ENCODE results near the gene DNAI1. TPM values are rescaled to one million over a fixed set of nuclear protein-coding genes. Genes with fewer than 3 reads are reported as not detected.
"Not testable (repeated sequence)": the region's sequence is repeated elsewhere in the genome, so short reads cannot be mapped to it uniquely, and the experiment has no call there.

DNAI1 gene
- total RNA-seq, 1 experiment from 2014 or later: not detected

DNA sequence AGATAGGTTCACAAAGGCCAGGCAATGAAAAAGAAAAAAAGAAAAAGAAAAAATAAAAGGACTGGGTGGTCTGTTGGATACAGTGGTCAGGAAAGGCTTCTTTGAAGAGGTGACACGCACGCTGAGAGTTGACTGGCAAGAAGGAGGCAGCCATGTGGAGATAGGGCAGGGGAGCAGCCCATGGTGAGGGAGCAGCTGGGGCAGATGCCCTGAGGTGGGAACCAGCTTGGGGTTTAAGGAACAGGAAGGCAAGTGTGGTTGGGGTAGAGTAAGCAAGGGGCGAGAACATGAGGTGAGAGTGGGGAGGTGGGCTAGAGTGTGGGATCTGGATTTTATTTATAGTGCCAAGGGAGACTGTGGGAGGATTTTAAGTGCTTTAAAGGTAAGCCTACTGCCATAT, 57.4 kb downstream of the DNAI1 start:
- no peak for DNase-seq

DNA sequence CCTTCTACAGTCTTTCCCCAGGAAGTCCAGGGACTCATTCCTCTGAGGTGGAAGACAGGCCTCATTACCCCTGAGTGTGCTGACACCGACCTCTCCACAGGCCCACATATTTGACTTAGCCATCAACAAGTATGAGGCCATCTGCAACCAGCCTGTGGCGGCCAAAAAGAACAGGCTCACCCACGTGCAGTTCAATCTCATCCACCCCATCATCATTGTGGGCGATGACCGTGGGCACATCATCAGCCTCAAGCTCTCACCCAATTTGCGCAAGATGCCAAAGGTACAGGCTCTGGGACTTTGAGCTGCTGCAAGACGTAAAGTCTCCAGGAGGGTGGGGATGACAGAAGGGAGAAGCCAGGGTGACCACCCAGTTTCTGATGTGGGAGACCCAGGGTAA, 58.6 kb downstream of the DNAI1 start:
- H3K4me3 ChIP-seq: no peak overlapping the region
- no peak for DNase-seq
- no peaks in the 10 kb centered on the region for H3K9me3 ChIP-seq
- no peaks in the 10 kb centered on the region for H3K27me3 ChIP-seq
- H3K36me3 ChIP-seq: no peaks in the 10 kb centered on the region

More for the DNA sequence above, 57.4 kb downstream of the DNAI1 start:
- H3K36me3 ChIP-seq: no peaks in the 10 kb centered on the region
- H3K9me3 ChIP-seq: no peaks in the 10 kb centered on the region
- no peak overlapping the region for H3K4me3 ChIP-seq
- H3K27me3 ChIP-seq: no peaks in the 10 kb centered on the region

DNA sequence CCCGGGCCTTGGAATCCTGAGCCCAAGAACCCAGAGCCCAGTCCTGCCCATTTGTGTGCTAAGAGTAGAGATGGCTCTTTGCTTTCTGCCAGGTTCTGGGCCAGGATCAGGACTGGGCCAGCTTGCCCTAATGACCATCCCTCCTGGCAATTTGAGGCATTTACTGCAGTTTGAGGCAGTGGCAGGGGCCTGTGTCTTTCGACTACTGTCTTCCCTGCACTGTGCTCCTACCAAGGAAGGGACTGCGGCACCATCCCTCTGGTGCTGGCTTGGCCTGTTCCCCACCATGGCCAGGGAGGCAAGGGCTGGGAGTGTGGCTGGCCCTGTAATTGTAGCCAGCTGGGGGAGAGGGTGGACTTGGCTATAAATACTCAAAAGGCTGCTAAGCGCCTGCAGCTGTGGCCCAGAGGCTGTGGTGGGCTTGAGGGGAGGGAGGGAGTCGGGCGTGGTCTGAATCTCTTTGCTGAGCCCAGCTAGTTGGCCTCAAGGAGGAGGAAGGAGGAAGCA, 59.6 kb downstream of the DNAI1 start:
- no peak for DNase-seq
- Histone ChIP-seq H3K4me3 (no peak overlapping the region), H3K9me3 (no peaks in the 10 kb centered on the region), H3K27me3 (no peaks in the 10 kb centered on the region), H3K36me3 (no peaks in the 10 kb centered on the region)

DNA sequence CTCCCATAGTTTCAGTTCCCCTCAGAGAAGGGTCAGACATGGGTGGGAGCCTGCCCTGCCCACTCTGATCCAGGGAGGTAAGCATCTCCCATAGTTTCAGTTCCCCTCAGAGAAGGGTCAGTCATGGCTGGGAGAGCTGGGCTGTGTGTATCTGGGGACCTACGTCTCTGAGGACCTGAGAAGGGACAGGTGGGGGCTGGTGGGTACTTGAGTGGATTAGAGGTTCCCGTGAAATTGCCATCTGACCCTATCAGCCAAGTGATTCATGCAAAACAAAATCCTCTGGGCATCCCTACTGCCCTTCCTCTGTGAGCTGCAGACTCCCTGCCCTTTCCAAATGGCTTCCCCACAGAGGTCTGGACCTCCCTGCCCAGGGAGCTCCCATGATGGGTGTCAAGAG, 60.3 kb downstream of the DNAI1 start:
- no peak for DNase-seq
- H3K4me3 ChIP-seq: no peak overlapping the region
- no peaks in the 10 kb centered on the region for H3K27me3 ChIP-seq
- H3K36me3 ChIP-seq: no peaks in the 10 kb centered on the region
- H3K9me3 ChIP-seq: no peaks in the 10 kb centered on the region

DNA sequence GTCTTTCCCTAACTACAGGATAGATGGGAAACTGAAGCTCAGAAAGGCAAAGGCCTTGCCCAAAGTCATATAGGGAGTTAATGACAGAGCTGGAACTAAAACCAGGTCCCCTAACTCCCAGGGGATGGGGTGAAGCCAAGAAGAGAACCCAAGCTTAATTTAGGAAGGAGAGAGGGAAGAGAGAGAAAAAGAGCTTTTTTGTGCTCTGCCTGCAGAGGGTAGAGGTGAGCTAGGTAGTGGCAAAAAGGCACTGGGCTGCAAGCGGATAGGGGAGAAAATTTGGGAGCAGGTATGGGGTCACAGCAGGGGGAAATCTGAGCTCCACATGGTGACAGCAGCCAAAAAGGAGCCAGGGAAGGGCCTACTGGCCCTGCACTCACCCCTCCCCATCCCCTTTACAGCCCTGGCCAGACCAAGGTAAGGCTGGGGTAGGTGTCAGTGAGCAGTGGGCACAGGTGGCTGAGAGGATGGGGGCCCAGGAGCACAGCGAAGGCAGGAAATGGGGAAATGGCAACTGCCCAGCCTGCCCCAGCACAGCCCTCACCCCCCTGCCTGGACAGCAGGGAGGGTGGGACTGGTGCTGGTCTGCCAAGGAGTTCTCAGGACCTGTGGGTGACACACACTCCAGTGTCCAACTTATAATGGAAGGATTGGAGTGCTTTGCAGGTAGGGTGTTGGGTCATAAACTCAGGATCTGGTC, 60.9 kb downstream of the DNAI1 start:
- no peak for DNase-seq
- Histone ChIP-seq H3K36me3 (no peaks in the 10 kb centered on the region), H3K9me3 (no peaks in the 10 kb centered on the region), H3K27me3 (no peaks in the 10 kb centered on the region), H3K4me3 (no peak overlapping the region)

DNA sequence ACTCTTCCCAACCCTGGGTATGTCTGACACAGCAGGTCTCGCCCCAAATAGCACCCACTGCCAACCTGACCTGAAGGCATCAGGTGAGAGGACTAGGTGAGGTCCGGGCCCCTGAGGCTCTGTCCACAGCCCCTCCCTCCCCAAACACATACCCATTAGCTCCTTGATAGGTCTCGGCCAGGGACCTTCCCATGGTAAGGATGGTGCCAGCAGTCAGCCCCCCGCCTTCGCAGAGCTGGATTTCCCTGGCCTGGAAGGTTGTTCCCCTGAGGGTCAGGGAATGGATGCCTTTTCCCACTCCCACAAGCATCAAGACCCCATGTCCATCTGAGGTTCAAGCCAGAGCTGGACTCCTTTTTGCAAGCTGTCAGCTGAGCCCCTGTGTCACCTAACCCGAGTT, 61.5 kb downstream of the DNAI1 start:
- Histone ChIP-seq H3K27me3 (no peaks in the 10 kb centered on the region), H3K36me3 (no peaks in the 10 kb centered on the region), H3K4me3 (no peak overlapping the region), H3K9me3 (no peaks in the 10 kb centered on the region)
- DNase-seq: no peak

DNA sequence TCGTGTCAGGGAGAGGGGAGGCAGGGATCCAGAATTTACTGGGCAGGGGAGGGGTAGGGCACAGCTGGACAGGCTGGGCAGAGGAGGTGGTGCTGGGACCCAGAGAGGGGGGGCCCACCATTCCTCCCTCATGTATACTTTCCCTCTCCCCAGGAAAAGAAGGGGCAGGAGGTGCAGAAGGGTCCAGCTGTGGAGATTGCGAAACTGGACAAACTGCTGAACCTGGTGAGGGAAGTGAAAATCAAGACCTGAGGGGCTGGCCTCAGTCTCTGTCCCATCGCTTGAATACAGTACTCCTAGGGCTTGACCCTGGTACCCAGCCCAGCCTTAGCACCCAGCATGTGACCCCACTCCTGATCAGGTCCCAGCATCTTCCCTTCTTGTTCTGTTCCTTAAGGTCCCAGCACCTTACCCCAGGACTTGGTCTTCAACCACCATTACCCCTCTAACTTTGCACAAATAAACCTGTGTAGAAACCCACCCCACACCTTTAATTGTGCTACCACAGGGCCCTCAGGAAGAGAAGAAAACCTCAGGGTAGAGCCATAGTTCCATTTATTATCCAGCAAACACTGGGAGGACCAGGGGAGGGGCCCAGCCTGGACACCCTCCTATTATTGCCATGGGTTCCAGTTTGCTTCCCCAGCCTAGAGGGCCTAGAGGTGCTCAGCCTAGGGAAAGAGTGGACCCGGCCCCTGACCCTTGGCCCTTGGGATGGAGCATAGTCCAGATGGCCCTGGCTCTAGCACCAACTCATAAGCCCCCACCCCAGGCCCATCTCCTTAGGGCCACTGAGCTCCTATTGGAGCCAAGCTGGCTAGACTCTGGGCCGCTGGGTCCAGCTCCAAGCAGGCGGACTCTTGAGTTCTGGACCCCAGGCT, 62.1 kb downstream of the DNAI1 start:
- Histone ChIP-seq H3K36me3 (no peaks in the 10 kb centered on the region), H3K4me3 (no peak overlapping the region), H3K27me3 (no peaks in the 10 kb centered on the region), H3K9me3 (no peaks in the 10 kb centered on the region)
- no peak for DNase-seq

DNA sequence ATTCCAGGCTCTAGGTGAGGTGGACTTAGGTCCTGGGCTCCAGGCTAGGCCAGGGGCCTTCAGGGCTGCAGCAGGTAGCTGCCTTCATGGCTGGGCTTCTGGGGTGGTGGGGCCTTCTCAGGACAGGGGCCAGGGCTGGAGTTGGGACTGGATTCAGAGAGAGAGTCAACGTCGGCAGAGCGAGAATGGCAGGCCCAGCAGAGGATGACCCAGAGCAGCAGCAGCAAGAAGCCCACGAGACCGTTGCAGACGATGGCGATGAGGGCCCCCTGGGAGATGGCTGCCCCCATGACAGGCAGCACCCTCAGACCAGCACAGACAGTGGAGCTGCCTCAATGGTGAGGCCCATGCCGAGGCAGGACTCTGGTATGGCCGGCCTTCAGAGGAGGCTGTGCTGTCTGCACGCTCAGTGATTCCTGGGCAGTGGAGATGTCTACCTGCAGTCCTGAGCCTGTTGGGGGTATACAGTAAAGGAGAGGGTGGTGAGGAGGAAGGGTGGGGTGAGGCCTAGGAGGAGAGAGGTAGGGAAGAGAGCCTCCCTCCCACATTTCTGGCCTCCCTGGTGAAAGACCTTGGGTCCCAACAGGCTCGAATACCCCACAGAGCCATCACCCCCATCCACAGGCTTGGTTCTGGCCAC, 62.9 kb downstream of the DNAI1 start:
- Histone ChIP-seq H3K27me3 (no peaks in the 10 kb centered on the region), H3K36me3 (no peaks in the 10 kb centered on the region), H3K4me3 (no peak overlapping the region), H3K9me3 (no peaks in the 10 kb centered on the region)
- no peak for DNase-seq

DNA sequence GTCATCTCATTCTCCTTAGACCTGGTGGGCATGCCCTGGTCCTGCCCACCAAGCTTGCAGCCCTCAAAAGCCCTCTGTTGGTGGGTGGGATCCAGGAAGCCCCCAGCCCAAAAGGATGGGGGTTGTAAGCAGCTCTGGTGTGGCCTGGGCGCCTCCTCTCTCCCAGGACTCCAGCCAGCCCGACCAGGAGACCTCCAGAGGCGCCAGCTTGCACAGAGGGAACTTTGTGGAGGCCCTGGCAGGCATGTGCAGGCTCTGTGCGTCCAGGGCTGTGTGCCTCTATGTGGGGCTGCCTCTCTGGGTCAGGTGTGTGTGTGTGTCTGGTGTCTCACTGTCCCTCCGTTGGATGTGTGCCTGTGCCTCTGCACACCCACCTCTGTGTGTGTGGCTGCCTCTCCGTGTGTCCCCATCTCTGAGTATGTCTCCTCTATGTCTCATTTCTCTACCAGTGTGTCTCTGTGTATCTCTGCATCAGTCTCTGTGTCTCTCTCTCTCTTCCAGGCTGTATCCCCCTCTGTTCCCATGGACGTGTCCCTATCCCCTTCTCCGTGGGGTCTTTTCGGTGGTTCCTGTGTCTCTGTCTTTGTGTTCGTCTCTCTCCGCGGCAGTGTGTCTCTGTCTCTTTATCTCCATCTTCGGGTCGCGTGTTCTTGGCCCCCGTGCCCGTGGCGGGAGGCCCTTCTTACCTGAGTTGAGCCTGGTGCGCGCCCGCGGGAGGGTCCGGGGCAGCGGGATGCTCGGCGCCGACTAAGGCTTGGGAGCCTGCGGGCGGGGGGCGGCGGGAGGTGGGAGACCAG, 63.7 kb downstream of the DNAI1 start:
- H3K27me3 ChIP-seq: no peaks in the 10 kb centered on the region
- H3K36me3 ChIP-seq: no peaks in the 10 kb centered on the region
- no peaks in the 10 kb centered on the region for H3K9me3 ChIP-seq
- DNase-seq: no peak
- H3K4me3 ChIP-seq: no peak overlapping the region

DNA sequence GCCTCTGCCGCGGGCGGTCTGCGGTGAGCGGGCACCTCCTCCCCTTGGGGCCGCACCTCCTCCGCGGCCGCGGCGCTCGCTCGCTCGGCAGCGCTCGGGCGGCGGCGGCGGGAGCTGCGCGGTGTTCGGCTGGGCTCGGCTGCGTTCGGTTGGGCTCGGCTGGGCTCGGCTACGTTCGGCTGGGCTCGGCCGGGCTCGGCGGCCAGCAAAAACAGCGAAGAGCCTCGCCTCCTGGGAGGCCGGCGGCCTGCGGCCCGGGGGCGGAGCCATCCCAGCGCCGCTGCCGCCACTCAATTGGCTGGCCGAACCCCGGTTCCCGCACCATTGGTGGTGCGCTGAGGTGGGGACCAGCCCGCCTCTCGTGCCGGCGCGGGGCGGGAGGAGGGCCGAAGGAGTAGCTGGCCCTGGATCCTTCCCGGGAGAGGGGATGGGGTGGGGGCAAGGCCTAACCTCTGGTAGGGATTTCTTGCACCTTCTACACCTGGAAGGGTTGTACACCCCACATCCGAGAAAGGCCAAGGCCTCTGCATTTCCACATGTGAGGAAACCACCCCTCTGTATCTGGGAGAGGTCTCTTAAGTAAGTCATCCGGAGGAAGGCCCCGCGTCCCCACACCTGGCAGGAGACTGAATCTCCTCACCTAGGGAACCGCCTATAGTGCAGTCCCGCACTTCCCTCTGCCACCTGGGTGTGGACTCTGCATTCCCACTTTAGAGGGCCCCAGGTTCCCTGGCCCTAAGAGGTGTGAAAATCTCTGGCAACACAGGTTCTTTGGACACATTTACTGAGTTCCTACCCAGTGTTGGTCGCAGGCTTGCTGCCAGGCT, 64.6 kb downstream of the DNAI1 start, which contains the start of gene ENHO:
Gene ENHO (minus strand): TSS at position 20 of the 827 bp plus-strand sequence. CDS start 1,295 bp downstream, outside the sequence.
- no peaks in the 10 kb centered on the region for H3K27me3 ChIP-seq
- no peaks in the 10 kb centered on the region for H3K9me3 ChIP-seq
- peak; percentile 81 for DNase-seq
- peak within 1 kb of the TSS; percentile 21; the same call in 1 of the 2 replicates for H3K4me3 ChIP-seq
- H3K36me3 ChIP-seq: no peaks in the 10 kb centered on the region

DNA sequence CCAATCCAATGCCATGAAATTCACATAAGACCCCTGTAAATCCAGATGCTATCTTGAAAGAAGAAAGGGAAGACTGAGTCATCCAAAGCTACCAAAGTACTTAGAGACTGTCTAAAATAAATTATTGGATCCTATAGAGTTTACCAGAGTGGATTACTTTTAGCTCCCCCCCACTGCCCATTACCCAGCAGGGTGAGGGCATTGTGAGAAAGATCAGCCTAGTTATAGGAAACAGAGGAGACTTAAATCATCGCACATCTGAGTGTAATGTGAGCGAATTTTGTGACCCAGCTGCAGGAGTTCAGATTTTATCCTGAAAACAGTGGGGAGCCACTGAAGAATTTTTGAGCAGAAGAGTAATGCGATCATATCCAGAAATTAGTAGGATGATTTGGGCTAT, 65.7 kb downstream of the DNAI1 start:
- no peak for DNase-seq
- H3K36me3 ChIP-seq: no peaks in the 10 kb centered on the region
- no peaks in the 10 kb centered on the region for H3K9me3 ChIP-seq
- H3K27me3 ChIP-seq: no peaks in the 10 kb centered on the region
- no peak overlapping the region for H3K4me3 ChIP-seq

DNA sequence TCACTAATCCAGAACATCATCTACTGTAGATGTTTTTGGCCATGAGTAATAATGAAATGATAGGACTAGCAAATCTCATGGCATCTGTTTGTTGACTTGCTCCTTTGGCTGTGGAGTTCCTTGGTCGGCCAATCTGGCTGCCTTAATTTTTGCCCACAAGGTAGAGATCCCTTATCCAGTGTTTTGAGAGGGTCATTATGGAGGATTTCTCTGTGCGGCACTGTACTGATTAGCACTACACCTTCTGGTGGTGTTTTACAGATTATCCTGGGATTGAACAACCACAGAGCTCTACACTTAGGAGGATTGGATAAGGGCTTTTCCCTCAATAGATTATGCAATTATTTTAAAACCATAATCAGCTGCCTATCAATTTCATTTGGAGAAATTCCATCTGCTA, 67.4 kb downstream of the DNAI1 start:
- no peaks in the 10 kb centered on the region for H3K36me3 ChIP-seq
- no peak for DNase-seq
- H3K27me3 ChIP-seq: no peaks in the 10 kb centered on the region
- H3K4me3 ChIP-seq: no peak overlapping the region
- H3K9me3 ChIP-seq: no peaks in the 10 kb centered on the region

DNA sequence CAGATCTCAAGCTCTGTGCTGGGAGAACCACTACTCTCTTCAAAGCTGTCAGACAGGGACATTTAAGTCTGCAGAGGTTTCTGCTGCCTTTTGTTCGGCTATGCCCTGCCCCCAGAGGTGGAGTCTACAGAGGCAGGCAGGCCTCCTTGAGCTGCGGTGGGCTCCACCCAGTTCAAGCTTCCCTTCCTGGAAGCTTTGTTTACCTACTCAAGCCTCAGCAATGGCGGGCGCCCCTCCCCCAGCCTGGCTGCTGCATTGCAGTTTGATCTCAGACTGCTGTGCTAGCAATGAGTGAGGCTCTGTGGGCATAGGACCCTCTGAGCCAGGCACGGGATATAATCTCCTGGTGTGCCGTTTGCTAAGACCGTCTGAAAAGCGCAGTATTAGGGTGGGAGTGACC, 73.4 kb downstream of the DNAI1 start:
- H3K36me3 ChIP-seq, H3K4me3 ChIP-seq, DNase-seq, H3K27me3 ChIP-seq, H3K9me3 ChIP-seq: not testable (repeated sequence)

DNA sequence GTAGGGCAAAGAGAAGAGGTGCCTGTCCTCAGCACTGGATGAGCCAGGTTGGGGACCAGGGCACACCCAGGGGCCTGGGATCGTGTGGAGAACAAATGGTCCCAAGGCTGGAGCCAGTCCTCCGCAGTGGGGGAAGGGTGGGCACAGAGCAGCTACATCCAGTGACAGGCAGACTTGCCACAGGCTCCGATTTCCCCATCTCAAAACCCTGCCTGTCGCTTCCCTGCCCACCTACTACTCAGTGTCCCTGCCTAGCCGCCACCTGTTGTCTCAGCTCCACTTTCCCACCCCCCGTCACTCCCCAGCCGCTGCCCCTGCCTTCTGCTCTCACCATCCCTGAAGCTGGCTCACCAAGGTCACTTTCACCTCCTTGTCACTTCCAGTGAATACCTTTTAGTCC, 78.1 kb downstream of the DNAI1 start:
- no peak for DNase-seq
- Histone ChIP-seq H3K4me3 (no peak overlapping the region), H3K36me3 (no peaks in the 10 kb centered on the region), H3K9me3 (no peaks in the 10 kb centered on the region), H3K27me3 (no peaks in the 10 kb centered on the region)

DNA sequence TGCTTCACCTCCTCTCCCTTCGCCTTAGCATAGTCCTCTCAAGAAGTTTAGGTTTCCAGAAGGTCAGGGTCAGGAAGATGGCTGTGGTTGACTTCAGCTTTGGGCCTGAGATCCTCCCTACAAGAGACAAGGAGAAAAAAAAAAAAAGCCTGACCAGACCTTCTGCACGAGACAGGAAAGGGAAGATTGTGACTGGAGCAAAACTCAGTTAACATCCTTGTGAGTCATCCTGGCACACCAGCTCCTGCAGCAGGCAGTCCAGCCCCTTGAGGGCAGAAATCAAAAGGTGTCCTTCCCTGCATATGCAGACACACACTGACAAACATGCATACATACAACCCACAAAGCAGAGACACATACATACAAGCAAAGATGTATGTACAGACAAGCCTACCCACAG, 82.2 kb downstream of the DNAI1 start:
- DNase-seq: peak; percentile 61
- Histone ChIP-seq H3K9me3 (no peaks in the 10 kb centered on the region), H3K27me3 (no peaks in the 10 kb centered on the region), H3K36me3 (no peaks in the 10 kb centered on the region), H3K4me3 (no peak overlapping the region)

DNA sequence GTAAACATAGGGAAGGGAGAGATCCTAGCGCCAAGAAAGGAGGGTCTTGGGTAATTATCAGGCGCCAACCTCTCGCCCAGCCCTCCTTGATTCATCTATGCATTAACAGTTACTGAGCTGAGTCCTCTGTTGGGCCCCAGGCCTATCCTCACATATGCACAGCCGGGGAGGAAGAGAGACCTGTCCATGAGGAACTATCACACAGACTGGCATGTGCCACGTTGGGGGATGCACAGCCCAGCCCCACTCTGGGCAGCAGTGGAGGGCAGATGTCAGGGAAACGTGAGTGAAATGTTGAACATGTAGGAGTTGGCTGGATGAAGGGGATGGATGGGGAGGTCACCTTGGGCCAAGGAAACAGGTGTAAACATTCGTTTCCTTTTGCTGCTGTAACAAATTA, 82.9 kb downstream of the DNAI1 start:
- no peak for DNase-seq
- no peaks in the 10 kb centered on the region for H3K9me3 ChIP-seq
- H3K4me3 ChIP-seq: no peak overlapping the region
- no peaks in the 10 kb centered on the region for H3K27me3 ChIP-seq
- no peaks in the 10 kb centered on the region for H3K36me3 ChIP-seq
